Mesodermal cell (in vitro differentiated cells): ENCODE data around the gene SH3D21.
A peak's percentile ranks its signal among the peaks of the same experiment; 100 is the strongest.

Experiments
- H3K27ac ChIP-seq: 2 replicates; pipeline ENCODE4 v1.7.0; 2013; ENCODE audit warnings: mild to moderate bottlenecking, low read depth, low read length, moderate library complexity; ENCODE audit not compliant: severe bottlenecking
- H3K36me3 ChIP-seq: 2 replicates; pipeline ENCODE4 v1.7.1; 2013; ENCODE audit warnings: mild to moderate bottlenecking, low read length, moderate library complexity; ENCODE audit not compliant: control insufficient read depth, insufficient read depth
- H3K4me1 ChIP-seq: one replicate; pipeline ENCODE4 v1.7.1; 2013; ENCODE audit warnings: mild to moderate bottlenecking, low read length; ENCODE audit not compliant: insufficient read depth, control insufficient read depth, poor library complexity, severe bottlenecking
- H3K4me3 ChIP-seq: 2 replicates; pipeline ENCODE4 v1.7.0; 2013; ENCODE audit warnings: low read length, control low read depth, mild to moderate bottlenecking; ENCODE audit not compliant: insufficient read depth, poor library complexity, severe bottlenecking; ENCODE audit errors: extremely low read depth
- H3K9me3 ChIP-seq: 2 replicates; pipeline ENCODE4 v1.7.1; 2013; ENCODE audit warnings: mild to moderate bottlenecking, low read length, moderate library complexity; ENCODE audit not compliant: control insufficient read depth
- WGBS, 2 experiments: methylation state at CpG; one replicate each; pipeline ENCODE4 v1.1.5; 2013; ENCODE audit warnings: missing lambda C conversion rate in 2 of 2; ENCODE audit not compliant: insufficient coverage in 2 of 2; 5-methylcytosine and 5-hydroxymethylcytosine counted together

Gene SH3D21

GRCh38 chr1:36346741-36347370 lies 40.7 kb downstream of the SH3D21 start:
- Histone ChIP-seq H3K4me1 (peaks cover 28% of the 10 kb centered on the region), H3K36me3 (peaks cover 74% of the 10 kb centered on the region), H3K27ac (no peak overlapping the region), H3K4me3 (no peak overlapping the region), H3K9me3 (no peaks in the 10 kb centered on the region)
- WGBS, 2 experiments: 95 to 96% methylated on average over 6 to 8 of the region's 8 CpGs

GRCh38 chr1:36349241-36349671 lies 43.1 kb downstream of the SH3D21 start:
- H3K36me3 ChIP-seq: peaks cover 78% of the 10 kb centered on the region
- 89 to 94% methylated on average over 3 to 4 of the region's 7 CpGs for WGBS, 2 experiments
- H3K27ac ChIP-seq: no peak overlapping the region
- H3K4me3 ChIP-seq: no peak overlapping the region
- H3K9me3 ChIP-seq: no peaks in the 10 kb centered on the region
- H3K4me1 ChIP-seq: peaks cover 50% of the 10 kb centered on the region

GRCh38 chr1:36349839-36350238 lies 43.7 kb downstream of the SH3D21 start:
- 94 to 96% methylated on average over 15 of the region's 16 CpGs for WGBS, 2 experiments

GRCh38 chr1:36350659-36351226 lies 44.6 kb downstream of the SH3D21 start:
- H3K9me3 ChIP-seq: no peaks in the 10 kb centered on the region
- H3K27ac ChIP-seq: peak overlapping the region; percentile 97
- WGBS, 2 experiments: 83 to 87% methylated on average over 8 to 12 of the region's 13 CpGs
- peaks cover 53% of the 10 kb centered on the region for H3K4me1 ChIP-seq
- peaks cover 78% of the 10 kb centered on the region for H3K36me3 ChIP-seq
- H3K4me3 ChIP-seq: peak overlapping the region; percentile 9

More at GRCh38 chr1:36349839-36350238, 43.7 kb downstream of the SH3D21 start:
- no peak overlapping the region for H3K4me3 ChIP-seq
- peaks cover 51% of the 10 kb centered on the region for H3K4me1 ChIP-seq
- no peaks in the 10 kb centered on the region for H3K9me3 ChIP-seq
- H3K36me3 ChIP-seq: peaks cover 78% of the 10 kb centered on the region
- H3K27ac ChIP-seq: peak overlapping the region; percentile 97

GRCh38 chr1:36351227-36351977 lies 45.2 kb downstream of the SH3D21 start:
- H3K4me3 ChIP-seq: peak overlapping the region; percentile 9
- H3K9me3 ChIP-seq: no peaks in the 10 kb centered on the region
- H3K4me1 ChIP-seq: peaks cover 53% of the 10 kb centered on the region
- peak overlapping the region; percentile 97 for H3K27ac ChIP-seq
- 79 to 85% methylated on average over 11 to 14 of the region's 14 CpGs for WGBS, 2 experiments
- peaks cover 78% of the 10 kb centered on the region for H3K36me3 ChIP-seq

- H3K9me3 ChIP-seq: no peaks in the 10 kb centered on the region
- WGBS, 2 experiments: 85 to 89% methylated on average over 12 of the region's 13 CpGs
- H3K27ac ChIP-seq: peak overlapping the region; percentile 97
- H3K36me3 ChIP-seq: peaks cover 77% of the 10 kb centered on the region
- H3K4me1 ChIP-seq: peaks cover 53% of the 10 kb centered on the region
- H3K4me3 ChIP-seq: no peak overlapping the region
Observed at GRCh38 chr1:36352125-36352909, 46.1 kb downstream of the SH3D21 start.

GRCh38 chr1:36352910-36353878 lies 47.0 kb downstream of the SH3D21 start:
- Histone ChIP-seq H3K27ac (peak overlapping the region; percentile 97), H3K9me3 (no peaks in the 10 kb centered on the region), H3K4me1 (peaks cover 53% of the 10 kb centered on the region), H3K4me3 (no peak overlapping the region), H3K36me3 (peaks cover 75% of the 10 kb centered on the region)
- 96 to 97% methylated on average over 13 to 14 of the region's 15 CpGs for WGBS, 2 experiments

GRCh38 chr1:36354486-36354885 lies 48.3 kb downstream of the SH3D21 start:
- Histone ChIP-seq H3K27ac (no peak overlapping the region), H3K4me3 (no peak overlapping the region), H3K4me1 (peaks cover 50% of the 10 kb centered on the region), H3K36me3 (peaks cover 76% of the 10 kb centered on the region), H3K9me3 (no peaks in the 10 kb centered on the region)
- WGBS, 2 experiments: 96 to 99% methylated on average over 5 to 8 of the region's 11 CpGs

- WGBS, 2 experiments: 85 to 97% methylated on average over 3 to 4 of the region's 4 CpGs
- H3K4me3 ChIP-seq: no peak overlapping the region
- H3K36me3 ChIP-seq: peaks cover 78% of the 10 kb centered on the region
- H3K4me1 ChIP-seq: peaks cover 37% of the 10 kb centered on the region
- no peaks in the 10 kb centered on the region for H3K9me3 ChIP-seq
- no peak overlapping the region for H3K27ac ChIP-seq
Observed at GRCh38 chr1:36355811-36356210, 49.6 kb downstream of the SH3D21 start.
